IPS-18c (cell line): ENCODE measurements around the gene GLIS1.

Source experiments
- H3K4me3 ChIP-seq: 2 replicates; pipeline ENCODE4 v1.7.0; 2013; ENCODE audit warnings: low read depth, mild to moderate bottlenecking, low read length, moderate library complexity; ENCODE audit not compliant: insufficient read depth
- H3K9me3 ChIP-seq: one replicate; pipeline ENCODE4 v1.6.1; 2013; ENCODE audit warnings: mild to moderate bottlenecking, low read length, moderate library complexity; ENCODE audit not compliant: control insufficient read depth, insufficient read depth

The GLIS1 gene

GRCh38 chr1:53524428-53525375, 214.3 kb downstream of the GLIS1 start:
- Histone ChIP-seq H3K9me3 (no peaks in the 10 kb centered on the region), H3K4me3 (no peak overlapping the region)

- Histone ChIP-seq H3K9me3 (no peaks in the 10 kb centered on the region), H3K4me3 (no peak overlapping the region)
Measured at GRCh38 chr1:53521924-53522552, 216.9 kb downstream of the GLIS1 start.

- Histone ChIP-seq H3K4me3 (no peak overlapping the region), H3K9me3 (no peaks in the 10 kb centered on the region)
Measured at GRCh38 chr1:53520481-53520880, 218.5 kb downstream of the GLIS1 start.

GRCh38 chr1:53519421-53519820, 219.5 kb downstream of the GLIS1 start:
- H3K4me3 ChIP-seq, result no peak overlapping the region

GRCh38 chr1:53518775-53519174, 220.2 kb downstream of the GLIS1 start:
- Histone ChIP-seq H3K9me3 (no peaks in the 10 kb centered on the region), H3K4me3 (no peak overlapping the region)

More at GRCh38 chr1:53519421-53519820, 219.5 kb downstream of the GLIS1 start:
- H3K9me3 ChIP-seq, result no peaks in the 10 kb centered on the region

- Histone ChIP-seq H3K9me3 (no peaks in the 10 kb centered on the region), H3K4me3 (no peak overlapping the region)
Measured at GRCh38 chr1:53517821-53518352, 221.1 kb downstream of the GLIS1 start.

GRCh38 chr1:53517109-53517508, 221.9 kb downstream of the GLIS1 start:
- Histone ChIP-seq H3K4me3 (no peak overlapping the region), H3K9me3 (no peaks in the 10 kb centered on the region)

- H3K4me3 ChIP-seq, result no peak overlapping the region
- no peaks in the 10 kb centered on the region for H3K9me3 ChIP-seq
Measured at GRCh38 chr1:53516181-53516580, 222.8 kb downstream of the GLIS1 start.

GRCh38 chr1:53514436-53514835, 224.5 kb downstream of the GLIS1 start:
- Histone ChIP-seq H3K9me3 (no peaks in the 10 kb centered on the region), H3K4me3 (no peak overlapping the region)

- Histone ChIP-seq H3K4me3 (no peak overlapping the region), H3K9me3 (no peaks in the 10 kb centered on the region)
Measured at GRCh38 chr1:53513846-53514245, 225.1 kb downstream of the GLIS1 start.

GRCh38 chr1:53512807-53513755, 225.9 kb downstream of the GLIS1 start:
- no peak overlapping the region for H3K4me3 ChIP-seq
- no peaks in the 10 kb centered on the region for H3K9me3 ChIP-seq

- H3K9me3 ChIP-seq, result no peaks in the 10 kb centered on the region
- no peak overlapping the region for H3K4me3 ChIP-seq
Measured at GRCh38 chr1:53511933-53512806, 226.8 kb downstream of the GLIS1 start.

- H3K9me3 ChIP-seq, result no peaks in the 10 kb centered on the region
- no peak overlapping the region for H3K4me3 ChIP-seq
Measured at GRCh38 chr1:53511323-53511932, 227.5 kb downstream of the GLIS1 start.

GRCh38 chr1:53510215-53510614, 228.7 kb downstream of the GLIS1 start:
- Histone ChIP-seq H3K4me3 (no peak overlapping the region), H3K9me3 (no peaks in the 10 kb centered on the region)

- H3K9me3 ChIP-seq, result no peaks in the 10 kb centered on the region
- H3K4me3 ChIP-seq, result no peak overlapping the region
Measured at GRCh38 chr1:53509775-53510174, 229.2 kb downstream of the GLIS1 start.
